ENCODE results near the gene WARS2.

Gene WARS2

DNA sequence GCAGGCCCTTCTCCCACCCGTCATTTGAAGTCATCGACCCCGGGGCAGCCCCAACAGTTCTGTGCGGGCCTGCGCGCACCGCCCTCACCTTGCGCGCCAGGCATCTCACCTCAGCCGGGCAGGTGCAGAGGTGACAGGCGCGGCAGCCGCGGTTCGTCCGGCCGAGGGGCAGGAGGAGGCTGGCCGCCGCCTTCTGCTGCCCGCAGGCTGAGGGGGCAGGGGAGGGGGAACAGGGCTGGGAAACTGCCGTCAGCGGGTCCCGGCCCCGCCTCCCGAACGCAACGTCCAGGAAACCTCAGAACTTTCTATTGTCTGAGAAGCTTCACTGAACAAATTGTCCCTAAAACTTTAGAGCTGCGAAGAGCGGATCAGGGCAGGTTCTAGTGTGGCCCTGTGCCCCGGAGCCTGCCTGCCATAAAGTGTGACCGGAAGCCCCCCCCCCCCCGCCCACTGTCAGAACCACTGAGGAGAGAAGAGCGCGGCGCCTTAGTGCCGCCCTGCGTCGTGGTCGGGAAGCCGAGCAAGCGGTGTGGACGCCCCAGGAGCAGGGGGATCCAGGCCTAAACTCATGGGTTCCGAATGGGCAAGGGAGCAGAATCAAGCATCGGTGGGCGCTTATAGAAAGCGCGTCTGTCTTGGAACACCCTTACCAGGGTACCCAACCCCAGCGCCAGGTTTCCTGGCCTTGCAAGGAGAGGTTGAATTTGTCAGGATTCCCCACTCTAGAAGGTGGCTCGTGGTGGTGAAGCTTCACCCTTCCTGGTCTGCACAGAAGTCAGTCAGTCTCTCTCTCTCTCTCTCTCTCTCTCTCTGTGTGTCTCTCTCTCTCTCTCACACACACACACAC lies 139.0 kb downstream of the WARS2 start:
- Histone ChIP-seq H3K27me3 (ENCODE audit: insufficient read depth, poor library complexity, severe bottlenecking) (peaks cover 74% of the 10 kb centered on the region), H3K36me3 (ENCODE audit: low read depth) (no peaks in the 10 kb centered on the region), H3K4me1 (ENCODE audit: insufficient read depth, poor library complexity, severe bottlenecking) (peaks cover 11% of the 10 kb centered on the region), H3K9me3 (ENCODE audit: severe bottlenecking) (no peaks in the 10 kb centered on the region), H3K27ac (ENCODE audit: poor library complexity, severe bottlenecking) (no peak overlapping the region), H3K4me3 (ENCODE audit: severe bottlenecking) (no peak overlapping the region)
- TF ChIP-seq, protein P1, sequence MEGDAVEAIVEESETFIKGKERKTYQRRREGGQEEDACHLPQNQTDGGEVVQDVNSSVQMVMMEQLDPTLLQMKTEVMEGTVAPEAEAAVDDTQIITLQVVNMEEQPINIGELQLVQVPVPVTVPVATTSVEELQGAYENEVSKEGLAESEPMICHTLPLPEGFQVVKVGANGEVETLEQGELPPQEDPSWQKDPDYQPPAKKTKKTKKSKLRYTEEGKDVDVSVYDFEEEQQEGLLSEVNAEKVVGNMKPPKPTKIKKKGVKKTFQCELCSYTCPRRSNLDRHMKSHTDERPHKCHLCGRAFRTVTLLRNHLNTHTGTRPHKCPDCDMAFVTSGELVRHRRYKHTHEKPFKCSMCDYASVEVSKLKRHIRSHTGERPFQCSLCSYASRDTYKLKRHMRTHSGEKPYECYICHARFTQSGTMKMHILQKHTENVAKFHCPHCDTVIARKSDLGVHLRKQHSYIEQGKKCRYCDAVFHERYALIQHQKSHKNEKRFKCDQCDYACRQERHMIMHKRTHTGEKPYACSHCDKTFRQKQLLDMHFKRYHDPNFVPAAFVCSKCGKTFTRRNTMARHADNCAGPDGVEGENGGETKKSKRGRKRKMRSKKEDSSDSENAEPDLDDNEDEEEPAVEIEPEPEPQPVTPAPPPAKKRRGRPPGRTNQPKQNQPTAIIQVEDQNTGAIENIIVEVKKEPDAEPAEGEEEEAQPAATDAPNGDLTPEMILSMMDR (IDR thresholded peaks at IDR 0.05; ENCODE audit: poor library complexity, severe bottlenecking) = no peak
- DNase-seq (ENCODE audit: low spot score) = no peak
- ATAC-seq (ENCODE audit: low read depth) = peak; percentile 24; the same call in 2 of the 3 replicates

DNA sequence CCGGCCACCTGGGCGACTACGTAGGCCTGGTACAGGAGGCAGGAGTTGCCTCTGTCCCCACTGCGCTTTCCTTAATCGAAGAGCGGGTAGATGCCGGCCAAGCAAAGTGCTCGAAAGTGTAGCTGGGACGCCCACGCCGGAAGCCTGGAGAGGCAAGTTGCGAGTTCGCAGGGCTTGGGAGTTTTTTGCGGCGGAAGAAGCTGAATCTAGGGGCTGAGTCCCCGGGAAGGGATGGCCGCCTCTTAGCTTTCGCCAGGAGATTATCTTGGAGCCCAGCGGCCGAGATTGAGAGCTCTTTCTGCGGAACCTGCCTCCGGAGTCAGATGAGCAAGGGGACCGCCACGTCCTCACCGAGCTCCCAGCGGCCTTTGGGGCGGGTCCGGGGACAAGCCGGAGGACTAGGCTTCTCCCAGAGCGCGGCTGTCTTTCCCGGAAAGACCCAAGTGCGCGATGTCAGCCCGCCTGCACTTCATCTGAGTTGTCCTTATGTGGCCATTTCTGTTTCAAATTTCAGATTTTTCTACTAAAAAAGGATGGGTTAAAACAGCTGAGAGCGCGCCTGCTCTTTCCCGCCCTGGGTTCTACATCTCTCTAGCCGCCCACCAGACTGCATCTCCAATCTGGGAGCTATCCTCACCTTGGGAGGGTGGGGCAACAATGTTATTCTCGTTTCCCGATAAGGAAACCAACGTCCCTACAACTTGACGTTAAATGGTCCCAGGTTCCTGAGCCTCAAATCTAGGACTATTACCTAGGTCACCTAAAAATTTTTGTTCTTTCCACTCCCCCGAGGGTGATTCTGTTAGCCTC lies 139.9 kb downstream of the WARS2 start:
- TF ChIP-seq, protein P1 (IDR thresholded peaks at IDR 0.05; ENCODE audit: poor library complexity, severe bottlenecking) = no peak
- Histone ChIP-seq H3K4me1 (ENCODE audit: insufficient read depth, poor library complexity, severe bottlenecking) (peaks cover 11% of the 10 kb centered on the region), H3K4me3 (ENCODE audit: severe bottlenecking) (no peak overlapping the region), H3K27me3 (ENCODE audit: insufficient read depth, poor library complexity, severe bottlenecking) (peaks cover 72% of the 10 kb centered on the region), H3K36me3 (ENCODE audit: low read depth) (no peaks in the 10 kb centered on the region), H3K27ac (ENCODE audit: poor library complexity, severe bottlenecking) (no peak overlapping the region), H3K9me3 (ENCODE audit: severe bottlenecking) (no peaks in the 10 kb centered on the region)
- ATAC-seq (ENCODE audit: low read depth) (no peak), DNase-seq (ENCODE audit: low spot score) (no peak)

DNA sequence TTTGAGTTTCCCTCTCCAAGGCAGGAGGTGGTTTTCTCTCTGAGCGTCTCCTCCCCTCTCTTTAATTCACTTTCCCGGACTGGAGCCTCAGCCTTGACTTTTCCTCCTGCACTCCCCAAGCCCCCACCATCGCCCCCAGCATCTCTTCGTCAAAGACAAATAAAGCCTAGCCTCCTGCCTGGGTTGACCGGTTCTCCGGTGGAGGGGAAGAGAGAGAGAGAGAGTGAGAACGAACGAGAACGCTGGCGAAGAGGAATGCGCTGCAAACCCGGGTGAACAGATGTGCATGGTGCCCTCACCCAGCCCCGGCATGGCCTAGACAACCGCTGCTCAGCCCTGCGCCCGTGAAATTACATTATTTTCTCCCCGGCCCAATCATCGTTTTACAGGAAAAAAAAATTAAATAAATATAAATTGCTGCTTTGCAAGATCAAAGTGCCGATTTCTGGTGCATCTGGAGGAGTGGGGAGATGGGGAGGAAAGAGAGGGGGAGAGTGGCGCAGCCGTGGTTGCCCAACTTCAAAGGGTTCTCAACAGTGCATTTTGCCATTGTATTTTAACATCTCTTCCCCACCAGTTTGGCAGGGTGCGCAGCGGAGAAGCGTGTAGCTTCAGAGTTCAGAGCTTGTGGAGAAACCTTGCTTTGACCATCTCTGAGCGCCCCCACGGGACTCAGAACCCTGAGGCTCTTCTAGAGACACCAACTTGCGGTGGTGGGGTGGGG lies 140.9 kb downstream of the WARS2 start:
- H3K27ac ChIP-seq (ENCODE audit: poor library complexity, severe bottlenecking) = no peak overlapping the region
- H3K27me3 ChIP-seq (ENCODE audit: insufficient read depth, poor library complexity, severe bottlenecking) = peaks cover 72% of the 10 kb centered on the region
- ATAC-seq (ENCODE audit: low read depth) (no peak), DNase-seq (ENCODE audit: low spot score) (no peak)
- H3K9me3 ChIP-seq (ENCODE audit: severe bottlenecking) = no peaks in the 10 kb centered on the region
- TF ChIP-seq, protein P1 (IDR thresholded peaks at IDR 0.05; ENCODE audit: poor library complexity, severe bottlenecking) = no peak
- H3K4me3 ChIP-seq (ENCODE audit: severe bottlenecking) = no peak overlapping the region
- H3K4me1 ChIP-seq (ENCODE audit: insufficient read depth, poor library complexity, severe bottlenecking) = peaks cover 11% of the 10 kb centered on the region
- no peaks in the 10 kb centered on the region for H3K36me3 ChIP-seq (ENCODE audit: low read depth)

DNA sequence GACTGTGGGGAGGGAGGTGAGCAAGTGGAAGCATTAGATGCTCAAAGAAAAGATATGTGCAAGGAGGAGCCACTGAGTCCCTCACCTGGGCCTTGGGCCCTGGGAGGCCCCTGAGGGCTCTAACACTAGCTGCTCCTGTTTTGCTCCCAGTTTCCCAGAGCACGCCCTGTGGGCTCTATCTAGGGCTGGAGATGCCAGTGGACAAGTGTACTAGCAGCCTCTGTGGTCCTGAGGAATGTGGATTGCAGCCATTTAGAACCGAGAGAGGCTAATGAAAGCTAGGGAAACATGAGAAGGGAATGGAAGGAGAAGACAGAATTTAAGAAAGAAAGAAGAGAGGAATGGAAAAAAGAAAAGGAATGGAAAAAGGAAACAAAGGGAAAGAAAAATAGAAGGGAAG lies 142.3 kb downstream of the WARS2 start:
- TF ChIP-seq, protein P1 (IDR thresholded peaks at IDR 0.05; ENCODE audit: poor library complexity, severe bottlenecking) = no peak
- Histone ChIP-seq H3K27ac (ENCODE audit: poor library complexity, severe bottlenecking) (no peak overlapping the region), H3K4me1 (ENCODE audit: insufficient read depth, poor library complexity, severe bottlenecking) (peaks cover 11% of the 10 kb centered on the region), H3K9me3 (ENCODE audit: severe bottlenecking) (no peaks in the 10 kb centered on the region), H3K27me3 (ENCODE audit: insufficient read depth, poor library complexity, severe bottlenecking) (peaks cover 72% of the 10 kb centered on the region), H3K4me3 (ENCODE audit: severe bottlenecking) (no peak overlapping the region), H3K36me3 (ENCODE audit: low read depth) (no peaks in the 10 kb centered on the region)
- DNase-seq (ENCODE audit: low spot score) (no peak), ATAC-seq (ENCODE audit: low read depth) (no peak)

Data from RWPE2 (cell line).